Stimulated activated CD8-positive, alpha-beta memory T cell treated with anti-CD3 and anti-CD28 coated beads, Interleukin-12 subunit alpha, Interleukin-12 subunit beta, amount 100 ng/mL, for 4 hours (primary cell): ENCODE measurements around the gene DCDC2.
A peak's percentile ranks its signal among the peaks of the same experiment; 100 is the strongest.
"Not testable (repeated sequence)": the region's sequence is repeated elsewhere in the genome, so short reads cannot be mapped to it uniquely, and the experiment has no call there.

Experiments
- DNase-seq: peaks from one replicate; pipeline ENCODE4 v3.0.0-alpha.2; 2020; ENCODE audit warnings: low read depth

The DCDC2 gene

DNA sequence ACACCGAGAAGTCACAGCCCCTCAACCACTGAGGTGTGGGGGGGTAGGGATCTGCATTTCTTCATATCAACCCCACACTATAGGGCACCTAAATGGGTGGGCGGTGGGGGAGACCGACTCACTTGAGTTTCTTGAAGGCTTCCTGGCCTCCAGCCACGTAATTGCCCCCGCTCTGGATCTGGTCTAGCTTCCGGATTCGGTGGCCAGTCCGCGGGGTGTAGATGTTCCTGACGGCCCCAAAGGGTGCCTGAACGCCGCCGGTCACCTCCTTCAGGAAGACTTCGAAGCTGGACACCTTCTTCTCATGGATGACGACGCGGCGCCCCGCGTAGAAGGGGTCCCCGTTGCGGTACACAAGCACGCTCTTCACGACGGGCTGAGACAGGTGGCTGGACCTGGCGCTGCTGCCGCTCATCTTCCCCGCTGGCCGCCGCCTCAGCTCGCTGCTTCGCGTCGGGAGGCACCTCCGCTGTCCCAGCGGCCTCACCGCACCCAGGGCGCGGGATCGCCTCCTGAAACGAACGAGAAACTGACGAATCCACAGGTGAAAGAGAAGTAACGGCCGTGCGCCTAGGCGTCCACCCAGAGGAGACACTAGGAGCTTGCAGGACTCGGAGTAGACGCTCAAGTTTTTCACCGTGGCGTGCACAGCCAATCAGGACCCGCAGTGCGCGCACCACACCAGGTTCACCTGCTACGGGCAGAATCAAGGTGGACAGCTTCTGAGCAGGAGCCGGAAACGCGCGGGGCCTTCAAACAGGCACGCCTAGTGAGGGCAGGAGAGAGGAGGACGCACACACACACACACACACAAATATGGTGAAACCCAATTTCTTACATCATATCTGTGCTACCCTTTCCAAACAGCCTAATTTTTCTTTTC, at the start of gene DCDC2:
Gene DCDC2, minus strand, starts transcription at position 724 of the 883 bp plus-strand sequence. Its CDS starts 309 bp downstream, at position 415.
- DNase-seq, result peak; percentile 6

DNA sequence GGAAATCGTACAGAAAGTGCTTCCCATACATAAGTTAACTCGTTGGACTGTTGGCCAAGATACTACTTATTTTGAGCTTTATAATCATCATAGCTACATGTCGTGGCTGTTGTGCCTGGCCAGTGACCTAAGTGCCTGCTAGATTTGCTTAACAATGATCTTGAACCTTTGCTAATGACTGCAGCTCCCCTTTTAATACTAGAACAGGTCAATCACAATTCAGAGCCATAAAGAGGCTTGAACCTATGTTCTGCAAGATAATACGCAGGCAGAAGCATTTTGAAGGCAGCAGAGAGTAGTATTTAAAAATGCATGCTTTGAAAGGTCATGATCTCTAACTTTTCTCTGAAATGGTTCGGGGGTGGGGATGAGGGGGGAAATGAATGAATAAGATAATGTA, 47.4 kb upstream of the DCDC2 start:
- no peak for DNase-seq

DNA sequence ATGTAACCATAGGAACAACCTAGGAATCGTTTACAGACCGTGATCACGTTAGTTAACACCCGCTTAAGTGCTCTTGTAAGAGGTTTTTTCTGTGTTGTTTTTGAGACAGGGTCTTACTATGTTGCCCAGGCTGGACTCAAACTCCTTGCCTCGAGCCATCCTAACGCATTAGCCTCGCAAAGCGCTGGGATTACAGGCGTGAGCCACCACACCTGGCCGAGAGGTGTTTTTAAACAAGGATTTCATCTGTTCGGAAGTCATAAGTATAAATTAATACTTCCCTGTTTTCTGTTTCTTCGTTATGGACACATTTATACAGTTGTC, 45.6 kb upstream of the DCDC2 start:
- DNase-seq, result no peak

DNA sequence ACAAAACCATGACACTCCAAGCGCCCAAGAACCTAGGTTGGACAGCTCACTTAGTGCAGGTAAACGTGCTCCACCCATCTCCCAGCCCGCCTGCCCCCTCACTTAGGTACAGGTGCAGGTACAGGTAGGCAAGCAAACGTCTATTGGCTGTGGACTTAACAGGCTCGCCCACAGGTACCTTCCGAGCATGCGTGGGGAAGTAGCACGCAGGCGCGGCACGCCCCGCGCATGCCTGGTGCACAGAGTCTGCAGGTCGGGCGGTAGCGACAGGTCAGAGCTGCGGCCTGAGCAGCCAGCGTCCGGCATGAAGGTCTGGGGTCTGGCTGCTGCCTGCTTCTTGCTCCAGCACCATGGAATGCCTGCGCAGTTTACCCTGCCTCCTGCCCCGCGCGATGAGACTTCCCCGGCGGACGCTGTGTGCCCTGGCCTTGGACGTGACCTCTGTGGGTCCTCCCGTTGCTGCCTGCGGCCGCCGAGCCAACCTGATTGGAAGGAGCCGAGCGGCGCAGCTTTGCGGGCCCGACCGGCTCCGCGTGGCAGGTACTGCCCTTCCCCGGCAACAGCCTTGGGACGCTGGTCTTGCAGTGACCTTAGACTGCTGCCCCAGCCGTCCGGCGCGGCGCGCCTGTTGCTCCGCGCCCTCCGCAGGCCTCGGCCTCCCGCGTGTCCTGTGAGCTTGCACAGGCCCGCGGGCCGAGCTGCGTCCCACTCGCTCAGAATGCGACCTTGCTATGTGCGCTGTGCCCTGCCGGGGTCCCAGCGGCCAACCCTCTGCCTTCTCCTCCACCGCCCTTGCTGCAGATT, 45.0 kb upstream of the DCDC2 start, which contains the start of gene MRS2:
Gene MRS2, plus strand, starts transcription at position 240 of the 804 bp plus-strand sequence. Its CDS starts 111 bp downstream, at position 351.
- peak; percentile 66 for DNase-seq

DNA sequence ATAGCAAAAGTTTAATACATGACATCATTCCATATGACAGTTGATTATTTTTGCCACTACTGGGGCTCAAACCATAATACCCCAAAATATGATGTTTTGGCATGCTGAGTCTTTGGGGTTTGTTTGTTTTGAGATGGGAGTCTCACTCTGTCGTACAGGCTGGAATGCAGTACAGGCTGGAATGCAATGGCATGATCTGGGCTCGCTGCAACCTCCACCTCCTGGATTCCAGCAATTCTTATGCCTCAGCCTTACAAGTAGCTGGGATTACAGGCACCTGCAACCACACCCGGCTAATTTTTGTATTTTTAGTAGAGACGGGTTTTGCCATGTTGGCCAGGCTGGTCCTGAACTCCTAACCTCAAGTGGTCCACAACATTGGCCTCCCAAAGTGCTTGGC, 43.6 kb upstream of the DCDC2 start:
- DNase-seq, result no peak

DNA sequence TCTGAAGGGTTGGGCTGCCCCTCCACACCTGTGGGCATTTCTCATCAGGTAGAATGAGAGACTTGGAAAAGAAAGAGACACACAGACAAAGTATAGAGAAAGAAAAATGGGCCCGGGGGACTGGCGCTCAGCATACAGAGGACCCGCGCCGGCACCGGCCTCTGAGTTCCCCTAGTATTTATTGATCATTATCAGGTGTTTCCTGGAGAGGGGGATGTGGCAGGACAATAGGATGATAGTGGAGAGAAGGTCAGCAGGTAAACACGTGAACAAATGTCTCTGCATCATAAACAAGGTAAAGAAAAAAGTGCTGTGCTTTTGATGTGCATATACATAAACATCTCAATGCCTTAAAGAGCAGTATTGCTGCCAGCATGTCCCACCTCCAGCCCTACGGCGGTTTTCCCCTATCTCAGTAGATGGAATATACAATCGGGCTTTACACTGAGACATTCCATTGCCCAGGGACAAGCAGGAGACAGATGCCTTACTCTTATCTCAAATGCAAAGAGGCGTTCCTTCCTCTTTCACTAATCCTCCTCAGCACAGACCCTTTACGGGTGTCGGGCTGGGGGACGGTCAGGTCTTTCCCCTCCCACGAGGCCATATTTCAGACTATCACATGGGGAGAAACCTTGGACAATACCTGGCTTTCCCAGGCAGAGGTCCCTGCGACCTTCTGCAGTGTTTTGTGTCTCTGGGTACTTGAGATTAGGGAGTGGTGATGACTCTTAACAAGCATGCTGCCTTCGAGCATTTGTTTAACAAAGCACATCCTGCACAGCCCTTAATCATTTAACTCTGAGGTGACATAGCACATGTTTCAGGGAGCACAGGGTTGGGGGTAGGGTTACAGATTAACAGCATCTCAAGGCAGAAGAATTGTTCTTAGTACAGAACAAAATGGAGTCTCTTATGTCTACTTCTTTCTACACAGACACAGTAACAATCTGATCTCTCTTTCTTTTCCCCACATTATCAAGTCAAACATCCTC, 42.5 kb upstream of the DCDC2 start:
- not testable (repeated sequence) for DNase-seq

DNA sequence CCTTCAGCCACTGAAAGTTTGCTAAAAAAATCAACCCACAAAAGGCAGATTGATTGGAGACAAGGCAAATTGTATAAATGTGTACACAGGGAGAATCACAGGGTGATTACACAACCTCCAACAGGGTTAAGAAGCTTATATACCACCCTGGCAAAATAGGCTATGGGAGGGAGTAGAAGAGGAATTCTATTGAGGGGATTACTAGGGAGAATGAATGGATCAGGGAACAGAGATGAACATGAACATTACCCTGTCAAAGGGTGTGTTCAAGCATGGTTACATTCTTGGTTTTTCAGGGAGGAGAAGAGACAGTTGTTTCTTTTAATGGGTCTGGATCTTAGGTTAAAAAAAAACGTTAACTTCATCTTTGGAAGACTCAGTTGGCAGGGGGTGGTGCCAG, 39.8 kb upstream of the DCDC2 start:
- no peak for DNase-seq

DNA sequence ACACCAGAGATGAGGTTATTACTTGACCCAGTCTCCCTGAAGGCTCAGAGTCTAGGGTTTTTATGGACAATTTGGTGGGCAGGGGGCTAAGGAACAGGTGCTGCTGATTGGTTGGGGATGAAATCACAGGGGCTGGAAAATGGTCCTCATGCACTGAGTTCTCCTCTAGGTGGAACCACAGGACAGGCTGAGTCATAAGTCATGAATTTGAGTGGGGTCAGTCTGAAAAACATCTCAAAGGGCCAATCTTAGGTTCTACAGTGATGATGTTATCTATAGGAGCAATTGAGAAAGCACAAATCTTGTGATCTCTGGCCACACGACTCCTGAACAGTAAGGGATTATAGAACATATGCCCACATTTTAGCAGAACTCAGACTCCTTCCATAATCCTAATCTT, 39.0 kb upstream of the DCDC2 start:
- no peak for DNase-seq

DNA sequence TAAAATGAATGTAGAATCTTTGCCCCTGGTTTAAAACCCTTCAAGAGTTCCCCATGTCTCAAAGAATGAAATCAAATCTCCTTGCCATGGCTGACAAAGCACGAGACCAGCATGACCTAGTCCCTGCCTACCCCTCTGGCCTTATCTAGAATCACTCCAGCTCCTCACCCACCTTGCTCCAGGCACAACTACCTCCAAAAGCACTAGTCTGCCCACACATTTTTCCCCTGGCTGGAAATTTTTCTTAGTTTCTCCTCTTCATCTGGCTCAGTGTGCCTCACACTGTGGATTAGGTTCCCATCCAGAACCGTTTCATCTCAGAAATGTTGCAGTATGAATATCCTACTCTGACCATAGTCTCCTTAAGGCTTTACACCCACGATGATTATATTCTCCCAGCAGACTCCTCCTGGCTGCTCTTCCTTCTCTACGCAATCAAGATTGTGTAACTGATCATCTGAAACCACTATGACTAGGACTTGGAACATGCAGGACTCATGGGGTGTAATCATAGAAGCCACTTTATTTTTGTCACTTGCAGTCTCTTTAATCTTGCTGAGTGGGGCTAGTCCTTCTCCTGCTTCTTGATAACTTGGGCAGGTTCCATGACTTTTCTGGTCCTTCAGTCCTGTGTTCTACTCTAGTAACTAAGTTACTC, 37.0 kb upstream of the DCDC2 start:
- no peak for DNase-seq

DNA sequence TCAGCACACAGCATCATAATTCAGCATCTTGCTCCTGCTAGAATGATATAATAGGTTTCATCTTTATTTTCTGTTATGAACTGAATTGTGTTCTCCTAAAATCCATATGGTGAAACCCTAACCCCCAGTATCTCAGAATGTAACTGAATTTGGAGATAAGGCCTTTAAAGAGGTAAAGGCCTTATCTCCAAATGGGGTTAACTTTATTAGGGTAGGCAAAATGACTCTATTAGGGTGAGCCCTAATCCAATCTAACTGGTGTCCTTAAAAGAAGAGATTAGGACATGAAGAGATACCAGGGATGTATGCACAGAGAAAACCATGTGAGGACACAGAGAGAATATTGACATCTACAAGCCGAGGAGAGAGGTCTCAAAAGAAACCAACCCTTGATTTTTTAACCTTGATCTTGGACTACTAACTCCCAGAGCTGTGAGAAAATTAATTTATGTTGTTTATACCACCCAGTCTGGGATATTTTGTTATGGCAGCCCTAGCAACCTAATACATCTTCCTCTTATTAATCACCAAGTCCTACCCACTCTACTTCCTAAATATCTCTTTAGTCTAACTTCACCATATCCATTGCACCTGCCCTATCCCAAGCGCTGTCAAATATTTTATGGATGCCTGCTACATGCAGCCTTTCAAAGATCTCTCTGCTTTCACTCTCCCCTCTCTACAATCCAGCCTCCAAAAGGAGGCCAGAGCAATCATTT, 36.4 kb upstream of the DCDC2 start:
- no peak for DNase-seq

DNA sequence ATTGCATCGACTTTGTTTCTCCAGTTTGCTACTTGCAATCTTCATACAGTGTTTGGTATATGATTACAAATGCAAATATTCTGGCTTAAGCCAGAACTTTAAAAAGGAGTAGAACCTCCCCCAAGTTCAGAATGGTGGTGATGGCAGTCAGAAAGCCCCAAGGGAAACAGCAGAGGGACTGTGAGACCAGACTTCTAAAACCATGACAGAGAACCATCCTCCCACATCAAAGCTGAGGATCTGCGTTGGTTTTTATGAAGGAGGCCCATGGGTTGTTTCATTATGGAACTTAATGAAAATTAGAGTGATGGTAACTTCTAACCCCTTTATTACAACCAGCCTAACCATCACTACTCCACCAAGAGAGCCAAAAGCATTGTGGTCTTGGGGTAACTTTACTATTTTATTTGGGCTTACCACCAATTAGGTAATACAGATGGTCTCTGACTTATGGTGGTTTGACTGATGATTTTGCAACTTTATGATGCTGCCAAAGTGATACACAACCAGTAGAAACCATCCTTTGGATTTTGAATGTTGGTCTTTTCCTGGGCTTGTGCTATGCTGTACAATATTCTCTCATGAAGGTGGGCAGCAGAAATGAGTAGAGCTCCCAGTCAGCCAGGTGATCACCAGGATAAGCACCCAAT, 34.0 kb upstream of the DCDC2 start:
- no peak for DNase-seq

DNA sequence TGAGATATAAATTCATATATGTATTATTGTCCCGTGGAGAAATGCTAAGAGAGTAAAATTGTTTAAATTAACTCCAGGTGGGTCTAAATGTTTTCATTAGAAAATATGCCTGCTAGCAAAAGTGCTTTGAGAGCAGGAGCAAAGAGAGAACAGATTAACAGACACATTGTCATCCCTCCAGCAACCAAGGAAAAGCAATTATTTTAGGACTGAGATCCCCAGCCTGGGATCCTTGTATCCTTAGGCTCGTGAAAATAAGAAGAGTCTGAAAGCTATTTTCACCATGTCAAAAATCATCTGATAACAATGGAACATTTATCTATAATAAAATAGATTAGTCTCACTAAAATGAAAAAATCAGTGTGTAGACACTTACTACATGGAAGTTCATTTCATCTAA, 33.3 kb upstream of the DCDC2 start:
- DNase-seq, result no peak

DNA sequence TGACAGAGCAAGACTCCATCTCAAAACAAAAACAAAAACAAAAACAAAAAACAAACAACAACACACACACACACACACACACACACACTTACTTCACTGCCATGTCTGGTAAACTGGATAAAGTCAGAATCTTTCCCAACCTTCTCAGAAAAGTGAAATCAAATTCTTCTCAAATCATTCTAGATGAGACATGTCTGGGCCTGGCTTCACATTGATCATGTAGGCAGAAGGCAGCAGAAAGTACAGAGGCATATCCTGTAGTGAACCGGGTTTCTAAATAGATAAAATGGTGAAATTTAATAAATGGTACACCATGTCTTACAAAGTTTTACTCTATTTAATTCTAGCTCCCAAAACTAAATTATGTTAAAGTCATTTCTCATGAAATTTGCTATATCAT, 30.0 kb upstream of the DCDC2 start:
- DNase-seq, result no peak

DNA sequence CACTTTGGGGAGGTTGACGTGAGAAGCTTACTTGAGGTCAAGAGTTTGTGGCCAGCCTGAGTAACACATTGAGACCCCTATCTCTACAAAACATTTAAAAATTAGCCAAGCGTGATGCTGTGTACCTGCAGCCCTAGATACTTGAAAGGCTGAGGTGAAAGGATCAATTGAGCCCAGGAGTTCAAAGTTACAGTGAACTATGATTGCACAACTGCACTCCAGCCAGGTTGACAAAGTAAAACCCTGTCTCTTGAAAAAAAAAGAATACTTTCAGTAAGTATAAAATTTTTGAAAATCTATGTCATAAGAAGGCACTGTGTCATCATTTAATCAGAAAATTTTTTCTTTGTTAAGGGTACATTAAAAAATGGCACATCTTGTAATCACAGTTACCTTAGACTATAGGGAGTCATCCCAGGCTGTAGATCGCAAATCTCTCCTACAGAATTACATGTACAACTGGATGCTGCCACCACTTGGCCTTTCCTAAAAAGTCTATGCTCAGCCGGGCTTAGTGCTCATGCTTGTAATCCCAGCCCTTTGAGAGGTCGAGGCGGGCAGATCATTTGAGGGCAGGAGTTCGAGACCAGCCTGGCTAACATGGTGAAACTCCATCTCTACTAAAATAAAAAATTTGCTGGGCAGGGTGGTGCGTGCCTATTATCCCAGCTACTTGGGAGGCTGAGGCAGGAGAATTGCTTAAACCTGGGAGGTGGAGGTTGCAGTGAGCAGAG, 27.8 kb upstream of the DCDC2 start:
- DNase-seq, result no peak

DNA sequence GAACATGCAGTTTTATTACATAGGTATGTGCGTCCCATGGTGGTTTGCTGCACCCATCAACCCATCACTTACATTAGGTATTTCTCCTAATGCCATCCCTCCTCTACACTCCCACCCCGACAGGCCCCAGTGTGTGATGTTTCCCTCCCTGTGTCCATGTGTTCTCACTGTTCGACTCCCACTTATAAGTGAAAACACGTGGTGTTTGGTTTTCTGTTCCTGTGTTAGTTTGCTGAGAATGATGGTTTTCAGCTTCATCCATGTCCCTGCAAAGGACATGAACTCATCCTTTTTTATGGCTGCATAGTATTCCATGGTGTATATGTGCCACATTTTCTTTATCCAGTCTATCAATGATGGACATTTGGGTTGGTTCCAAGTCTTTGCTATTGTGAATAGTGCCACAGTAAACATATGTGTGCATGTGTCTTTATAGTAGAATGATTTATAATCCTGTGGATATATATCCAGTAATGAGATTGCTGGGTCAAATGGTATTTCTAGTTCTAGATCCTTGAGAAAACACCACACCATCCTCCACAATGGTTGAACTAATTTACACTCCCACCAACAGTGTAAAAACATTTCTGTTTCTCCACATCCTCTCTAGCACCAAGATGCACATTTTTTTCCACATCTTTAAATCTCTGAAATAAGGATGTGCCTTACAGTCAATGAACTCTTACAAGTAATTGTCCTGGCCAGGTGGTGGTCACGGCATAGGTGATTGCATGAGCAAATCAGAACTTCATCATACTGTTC, 26.7 kb upstream of the DCDC2 start:
- DNase-seq, result not testable (repeated sequence)

DNA sequence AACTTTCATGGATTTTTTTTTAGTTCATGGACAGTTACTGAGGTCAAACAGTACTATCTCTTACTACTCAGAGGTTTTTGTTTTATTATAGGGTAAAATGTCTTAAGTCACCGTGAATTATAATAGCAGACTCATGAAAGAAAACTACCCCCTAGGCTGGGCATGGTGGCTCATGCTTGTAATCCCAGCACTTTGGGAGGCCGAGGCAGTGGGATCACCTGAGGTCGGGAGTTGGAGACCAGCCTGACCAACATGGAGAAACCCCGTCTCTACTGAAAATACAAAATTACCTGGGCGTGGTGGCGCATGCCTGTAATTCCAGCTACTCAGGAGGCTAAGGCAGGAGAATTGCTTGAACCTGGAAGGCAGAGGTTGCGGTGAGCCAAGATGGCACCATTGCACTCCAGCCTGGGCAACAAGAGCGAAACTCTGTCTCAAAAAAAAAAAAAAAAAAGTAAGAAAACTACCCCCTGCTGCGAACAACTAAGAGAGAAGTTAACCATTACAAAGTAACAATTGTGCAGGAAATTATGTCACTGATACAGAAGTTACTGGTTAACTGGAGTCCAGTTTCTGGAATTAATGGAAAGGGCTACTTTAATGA, 25.1 kb upstream of the DCDC2 start:
- not testable (repeated sequence) for DNase-seq

DNA sequence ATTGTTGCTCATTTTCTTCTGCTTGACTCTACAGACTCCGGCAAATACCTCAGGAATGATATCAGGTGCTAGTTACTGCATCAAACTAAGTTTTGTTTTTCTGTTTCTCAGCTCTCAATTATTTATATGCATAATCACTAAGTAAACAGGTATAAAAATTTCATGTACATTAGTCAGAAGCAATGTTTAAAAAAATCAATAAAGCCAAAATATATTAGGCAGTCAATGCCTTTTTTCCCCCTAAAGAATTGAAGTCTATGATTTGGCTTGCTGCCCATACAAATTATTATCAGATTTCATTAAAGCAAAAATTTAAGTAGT, 24.3 kb upstream of the DCDC2 start:
- no peak for DNase-seq

DNA sequence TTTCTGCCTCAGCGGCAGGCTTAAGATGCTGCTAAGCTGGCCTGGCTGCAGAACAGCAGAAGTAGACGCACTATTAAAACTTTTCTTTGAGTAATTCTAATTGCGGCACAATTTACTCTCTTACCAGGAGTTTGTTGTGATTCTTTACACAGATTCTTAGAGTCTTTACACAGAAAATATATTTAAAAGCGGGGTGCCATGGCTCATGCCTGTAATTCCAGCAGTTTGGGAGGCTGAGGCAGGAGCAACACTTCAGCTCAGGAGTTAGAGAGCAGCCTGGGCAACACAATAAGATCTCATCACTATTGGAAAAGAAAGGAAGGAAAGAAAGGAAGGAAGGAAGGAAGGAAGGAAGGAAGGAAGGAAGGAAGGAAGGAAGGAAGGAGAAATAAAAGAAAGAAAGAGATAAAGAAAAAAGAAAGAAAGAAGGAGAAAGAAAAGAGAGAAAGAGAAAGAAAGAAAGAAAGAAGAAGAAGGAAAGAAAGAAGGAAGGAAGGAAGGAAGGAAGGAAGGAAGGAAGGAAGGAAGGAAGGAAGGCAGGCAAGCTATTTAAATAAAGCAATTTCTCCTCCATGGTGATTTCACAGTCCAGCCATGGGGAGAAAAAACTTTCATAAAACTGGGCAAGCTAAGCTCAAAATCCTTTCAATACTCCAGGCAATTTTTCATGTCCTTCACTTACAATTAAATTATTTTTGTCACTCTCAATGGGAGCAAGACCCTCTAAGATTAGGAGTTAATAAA, 23.8 kb upstream of the DCDC2 start:
- DNase-seq, result no peak
